ENCODE data around the gene APEH.

The APEH gene

DNA sequence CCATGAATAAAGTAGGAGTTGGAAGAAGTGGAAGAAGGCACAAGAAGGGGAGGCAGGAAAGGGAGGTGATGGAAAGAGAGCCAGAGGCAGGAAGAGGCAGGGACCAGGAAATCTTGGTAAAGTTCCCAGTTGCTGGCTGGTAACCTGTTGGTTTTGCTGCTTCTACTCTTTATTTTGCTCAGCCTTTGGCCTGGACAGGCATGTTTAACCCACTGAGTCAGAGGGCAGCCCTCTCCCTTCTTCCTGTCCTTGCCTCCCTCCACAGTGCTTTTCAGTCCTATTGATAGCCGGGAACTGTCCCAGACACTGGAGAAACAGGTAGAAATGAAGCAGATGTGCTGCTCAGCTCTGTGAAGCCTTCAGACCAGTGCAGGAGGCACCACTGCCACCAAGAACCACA, 43.4 kb upstream of the APEH start:
- no peaks in the 10 kb centered on the region for H3K27me3 ChIP-seq (ENCODE audit: low read depth, low read length)
- no peak overlapping the region for H3K9ac ChIP-seq (ENCODE audit: low read length)
- no peak overlapping the region for H3K4me2 ChIP-seq (ENCODE audit: low read length)
- no peaks in the 10 kb centered on the region for H3K9me3 ChIP-seq (ENCODE audit: insufficient read depth, low read length)
- H3K4me3 ChIP-seq (ENCODE audit: low read length) = no peak overlapping the region
- H3K79me2 ChIP-seq (ENCODE audit: low read length) = no peaks in the 10 kb centered on the region
- no peak overlapping the region for H2AFZ ChIP-seq (ENCODE audit: low read depth, low read length)
- H4K20me1 ChIP-seq (ENCODE audit: insufficient read depth, low read length) = no peaks in the 10 kb centered on the region
- H3K4me1 ChIP-seq (ENCODE audit: low read length) = peaks cover 5% of the 10 kb centered on the region; the same call in 1 of the 2 replicates
- no peak overlapping the region for H3K27ac ChIP-seq (ENCODE audit: low read length)
- TF ChIP-seq, protein P1, sequence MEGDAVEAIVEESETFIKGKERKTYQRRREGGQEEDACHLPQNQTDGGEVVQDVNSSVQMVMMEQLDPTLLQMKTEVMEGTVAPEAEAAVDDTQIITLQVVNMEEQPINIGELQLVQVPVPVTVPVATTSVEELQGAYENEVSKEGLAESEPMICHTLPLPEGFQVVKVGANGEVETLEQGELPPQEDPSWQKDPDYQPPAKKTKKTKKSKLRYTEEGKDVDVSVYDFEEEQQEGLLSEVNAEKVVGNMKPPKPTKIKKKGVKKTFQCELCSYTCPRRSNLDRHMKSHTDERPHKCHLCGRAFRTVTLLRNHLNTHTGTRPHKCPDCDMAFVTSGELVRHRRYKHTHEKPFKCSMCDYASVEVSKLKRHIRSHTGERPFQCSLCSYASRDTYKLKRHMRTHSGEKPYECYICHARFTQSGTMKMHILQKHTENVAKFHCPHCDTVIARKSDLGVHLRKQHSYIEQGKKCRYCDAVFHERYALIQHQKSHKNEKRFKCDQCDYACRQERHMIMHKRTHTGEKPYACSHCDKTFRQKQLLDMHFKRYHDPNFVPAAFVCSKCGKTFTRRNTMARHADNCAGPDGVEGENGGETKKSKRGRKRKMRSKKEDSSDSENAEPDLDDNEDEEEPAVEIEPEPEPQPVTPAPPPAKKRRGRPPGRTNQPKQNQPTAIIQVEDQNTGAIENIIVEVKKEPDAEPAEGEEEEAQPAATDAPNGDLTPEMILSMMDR (IDR thresholded peaks at IDR 0.05; ENCODE audit: low read depth, low read length) = no peak
- no peak for TF ChIP-seq EZH2phosphoT487 (IDR thresholded peaks at IDR 0.05; ENCODE audit: low read depth)
- H3K36me3 ChIP-seq (replicated peaks; ENCODE audit: low read depth, low read length) = no peaks in the 10 kb centered on the region

DNA sequence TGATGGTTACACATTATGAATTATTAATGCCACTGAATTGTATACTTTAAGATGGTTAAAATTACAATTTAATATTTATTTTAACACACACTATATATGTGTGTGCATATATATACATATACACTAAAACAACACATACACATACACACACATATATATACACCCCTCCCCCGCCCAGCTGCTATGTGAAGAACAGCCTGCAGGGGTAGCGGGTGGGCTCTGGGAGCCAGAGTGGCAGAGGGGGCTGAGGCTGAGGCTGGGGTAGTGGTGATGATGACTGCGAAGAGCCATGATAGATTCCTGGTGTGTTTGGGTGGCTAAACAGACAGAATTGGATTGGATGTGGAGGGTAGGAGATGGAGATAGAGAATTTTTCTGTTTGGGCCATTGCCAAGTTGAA, 39.4 kb upstream of the APEH start:
- H3K79me2 ChIP-seq (ENCODE audit: low read length) = no peaks in the 10 kb centered on the region

DNA sequence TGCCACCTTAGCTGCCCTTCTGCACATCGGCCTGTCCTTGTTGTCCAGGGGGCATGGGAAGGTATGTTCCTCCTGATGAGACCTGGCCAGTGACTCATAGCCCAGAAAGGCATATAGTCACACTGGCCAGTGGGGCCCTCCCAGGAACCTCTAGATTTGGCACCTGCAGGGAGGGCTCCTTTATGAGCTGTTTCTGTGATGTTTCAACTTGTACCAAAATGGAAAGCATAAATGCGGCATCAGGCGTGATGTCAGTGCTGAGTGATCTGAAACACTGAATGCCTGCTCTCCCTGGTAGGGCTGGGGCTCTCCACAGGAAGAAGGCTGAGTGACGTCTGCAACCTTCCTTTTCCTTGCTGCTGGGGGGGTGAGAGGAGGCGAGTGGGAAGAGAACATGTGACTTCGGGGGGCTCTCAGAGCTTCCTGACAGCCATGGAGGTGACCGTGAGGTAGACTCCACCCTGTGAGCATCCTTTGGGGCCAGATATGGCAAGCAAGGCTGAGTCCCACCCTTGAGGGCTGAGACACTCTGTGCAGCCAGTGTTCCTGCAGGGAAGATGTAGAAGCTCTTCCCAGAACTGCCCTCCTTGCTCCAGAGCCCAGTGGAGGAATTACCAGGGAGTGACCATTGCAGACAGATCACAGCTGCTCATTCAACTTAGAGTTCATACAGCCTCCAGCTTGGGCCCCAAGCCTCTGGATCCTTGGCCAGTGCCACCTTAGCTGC, 37.1 kb upstream of the APEH start:
- H4K20me1 ChIP-seq (ENCODE audit: insufficient read depth, low read length) = no peaks in the 10 kb centered on the region
- no peaks in the 10 kb centered on the region for H3K27me3 ChIP-seq (ENCODE audit: low read depth, low read length)
- H3K9me3 ChIP-seq (ENCODE audit: insufficient read depth, low read length) = no peaks in the 10 kb centered on the region
- H3K4me3 ChIP-seq (ENCODE audit: low read length) = no peak overlapping the region
- no peak overlapping the region for H3K27ac ChIP-seq (ENCODE audit: low read length)
- no peaks in the 10 kb centered on the region for H3K4me1 ChIP-seq (ENCODE audit: low read length)
- H2AFZ ChIP-seq (ENCODE audit: low read depth, low read length) = no peak overlapping the region
- H3K79me2 ChIP-seq (ENCODE audit: low read length) = no peaks in the 10 kb centered on the region
- TF ChIP-seq, protein P1 (IDR thresholded peaks at IDR 0.05; ENCODE audit: low read depth, low read length) = no peak
- no peak for TF ChIP-seq EZH2phosphoT487 (IDR thresholded peaks at IDR 0.05; ENCODE audit: low read depth)
- H3K4me2 ChIP-seq (ENCODE audit: low read length) = no peak overlapping the region
- no peaks in the 10 kb centered on the region for H3K36me3 ChIP-seq (replicated peaks; ENCODE audit: low read depth, low read length)
- no peak overlapping the region for H3K9ac ChIP-seq (ENCODE audit: low read length)

More for the DNA sequence above, 39.4 kb upstream of the APEH start:
- Histone ChIP-seq H2AFZ (ENCODE audit: low read depth, low read length) (no peak overlapping the region), H3K4me3 (ENCODE audit: low read length) (no peak overlapping the region), H3K4me1 (ENCODE audit: low read length) (no peaks in the 10 kb centered on the region), H3K27me3 (ENCODE audit: low read depth, low read length) (no peaks in the 10 kb centered on the region), H3K9me3 (ENCODE audit: insufficient read depth, low read length) (no peaks in the 10 kb centered on the region), H3K27ac (ENCODE audit: low read length) (no peak overlapping the region), H3K9ac (ENCODE audit: low read length) (no peak overlapping the region), H3K4me2 (ENCODE audit: low read length) (no peak overlapping the region), H4K20me1 (ENCODE audit: insufficient read depth, low read length) (no peaks in the 10 kb centered on the region), H3K36me3 (replicated peaks; ENCODE audit: low read depth, low read length) (no peaks in the 10 kb centered on the region)
- no peak for TF ChIP-seq EZH2phosphoT487 (IDR thresholded peaks at IDR 0.05; ENCODE audit: low read depth)
- TF ChIP-seq, protein P1 (IDR thresholded peaks at IDR 0.05; ENCODE audit: low read depth, low read length) = no peak

DNA sequence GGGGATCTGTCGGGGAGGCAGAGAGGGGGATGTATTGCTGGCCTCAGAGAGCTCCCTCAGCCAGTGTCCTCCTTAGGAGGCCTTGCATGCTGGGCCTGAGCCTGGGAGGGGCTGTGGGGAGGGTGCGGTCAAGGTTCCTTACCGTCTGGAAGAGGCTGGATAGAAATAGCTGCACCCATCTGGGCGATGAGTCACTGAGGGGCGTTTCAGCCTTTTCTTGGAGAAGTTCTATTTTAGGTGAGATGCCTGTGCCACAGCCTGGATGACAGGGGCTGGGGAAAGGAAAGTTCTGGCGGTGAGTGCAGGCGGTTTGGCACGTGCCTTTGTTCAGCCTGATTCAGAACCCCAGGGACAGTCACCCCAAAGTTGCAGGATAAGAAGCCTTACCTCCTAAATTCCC, 35.7 kb upstream of the APEH start:
- Histone ChIP-seq H3K4me1 (ENCODE audit: low read length) (no peaks in the 10 kb centered on the region), H4K20me1 (ENCODE audit: insufficient read depth, low read length) (no peaks in the 10 kb centered on the region), H3K9ac (ENCODE audit: low read length) (no peak overlapping the region), H3K9me3 (ENCODE audit: insufficient read depth, low read length) (no peaks in the 10 kb centered on the region), H3K27ac (ENCODE audit: low read length) (no peak overlapping the region), H3K4me2 (ENCODE audit: low read length) (no peak overlapping the region), H2AFZ (ENCODE audit: low read depth, low read length) (no peak overlapping the region), H3K36me3 (replicated peaks; ENCODE audit: low read depth, low read length) (no peaks in the 10 kb centered on the region), H3K79me2 (ENCODE audit: low read length) (no peaks in the 10 kb centered on the region), H3K4me3 (ENCODE audit: low read length) (no peak overlapping the region), H3K27me3 (ENCODE audit: low read depth, low read length) (no peaks in the 10 kb centered on the region)
- TF ChIP-seq, protein P1 (IDR thresholded peaks at IDR 0.05; ENCODE audit: low read depth, low read length) = no peak
- no peak for TF ChIP-seq EZH2phosphoT487 (IDR thresholded peaks at IDR 0.05; ENCODE audit: low read depth)
